Cardiac muscle cell (in vitro differentiated cells and primary cell): ENCODE measurements around the gene DPP9. TPM values are rescaled to one million over a fixed set of nuclear protein-coding genes. Genes with fewer than 3 reads are reported as not detected.

ENCODE experiments used
- DNase-seq, 2 donors: peaks; one replicate each; pipeline versions ENCODE4 v3.0.0 to v3.0.0-alpha.2; 2010 to 2017; ENCODE audit warnings: low read depth in 1 of 2, low spot score in 1 of 2
- H3K27ac ChIP-seq: fragments of 200-600 bp; sonication (generic); 2 replicates; pipeline ENCODE4 v1.5.1; 2016
- H3K27me3 ChIP-seq: fragments of 200-600 bp; sonication (generic); 2 replicates; pipeline ENCODE4 v1.6.0; 2016; ENCODE audit warnings: control low read depth
- H3K36me3 ChIP-seq: fragments of 200-600 bp; sonication (generic); 2 replicates; pipeline ENCODE4 v1.5.1; 2016; ENCODE audit warnings: control low read depth
- H3K4me1 ChIP-seq: fragments of 200-600 bp; sonication (generic); 2 replicates; pipeline ENCODE4 v1.8.1; 2017; ENCODE audit warnings: low read depth, mild to moderate bottlenecking, mixed run types
- H3K4me3 ChIP-seq: fragments of 200-600 bp; sonication (generic); 2 replicates; pipeline ENCODE4 v1.5.1; 2016; ENCODE audit warnings: mild to moderate bottlenecking
- H3K9me3 ChIP-seq: fragments of 200-600 bp; sonication (generic); 2 replicates; pipeline ENCODE4 v1.5.1; 2017; ENCODE audit warnings: low read depth, mild to moderate bottlenecking, control low read depth
- CTCF ChIP-seq: IDR thresholded peaks from 2 replicates; pipeline ENCODE4 v1.5.1; 2012; ENCODE audit warnings: low read depth, mild to moderate bottlenecking, low read length
- polyA plus RNA-seq: library from polyadenylated mRNA; unstranded; fragments of >200 nt; fragmentation: Nextera tagmentation; extraction: Ambion mirVana; gene quantifications from 2 replicates; pipeline ENCODE4 v1.2.1, GENCODE V29; 2016
- total RNA-seq: library from RNA; depleted of rRNA; stranded (reverse); fragments of >200 nt; gene quantifications from 2 replicates; pipeline ENCODE4 v1.2.3, GENCODE V29; 2016

DPP9 gene
- total and polyA plus RNA-seq, 2 experiments from 2014 or later, result 25.4 to 50.4 TPM

- no peak for TF ChIP-seq CTCF
- Histone ChIP-seq H3K4me1 (no peaks in the 10 kb centered on the region), H3K27me3 (no peaks in the 10 kb centered on the region), H3K27ac (no peak overlapping the region), H3K9me3 (no peaks in the 10 kb centered on the region), H3K36me3 (peaks cover 12% of the 10 kb centered on the region), H3K4me3 (no peak overlapping the region)
- DNase-seq, result no peak
These were observed 60.8 kb downstream of the DPP9 start for GRCh38 chr19:4662812-4663211.

GRCh38 chr19:4662020-4662695 lies 61.5 kb downstream of the DPP9 start:
- Histone ChIP-seq H3K27me3 (no peaks in the 10 kb centered on the region), H3K4me3 (no peak overlapping the region), H3K9me3 (no peaks in the 10 kb centered on the region), H3K4me1 (no peaks in the 10 kb centered on the region), H3K36me3 (peaks cover 12% of the 10 kb centered on the region), H3K27ac (no peak overlapping the region)
- no peak for DNase-seq
- no peak for TF ChIP-seq CTCF

- H3K4me3 ChIP-seq, result no peak overlapping the region
- H3K36me3 ChIP-seq, result peaks cover 12% of the 10 kb centered on the region
- H3K27me3 ChIP-seq, result no peaks in the 10 kb centered on the region
- no peak overlapping the region for H3K27ac ChIP-seq
- no peak for TF ChIP-seq CTCF
- no peak for DNase-seq
- no peaks in the 10 kb centered on the region for H3K9me3 ChIP-seq
- no peaks in the 10 kb centered on the region for H3K4me1 ChIP-seq
These were observed 62.6 kb downstream of the DPP9 start for GRCh38 chr19:4660993-4661392.

- Histone ChIP-seq H3K4me1 (no peaks in the 10 kb centered on the region), H3K36me3 (peaks cover 12% of the 10 kb centered on the region), H3K27me3 (no peaks in the 10 kb centered on the region), H3K9me3 (no peaks in the 10 kb centered on the region), H3K27ac (no peak overlapping the region), H3K4me3 (no peak overlapping the region)
- TF ChIP-seq CTCF, result peak; percentile 18
- DNase-seq, result peak in 1 of 2 donors; percentile 41
These were observed 63.4 kb downstream of the DPP9 start for GRCh38 chr19:4660181-4660791.

GRCh38 chr19:4657835-4658234 lies 65.8 kb downstream of the DPP9 start:
- no peak for DNase-seq
- Histone ChIP-seq H3K36me3 (peaks cover 12% of the 10 kb centered on the region), H3K4me3 (no peak overlapping the region), H3K4me1 (peaks cover 6% of the 10 kb centered on the region), H3K27me3 (no peaks in the 10 kb centered on the region), H3K27ac (no peak overlapping the region), H3K9me3 (no peaks in the 10 kb centered on the region)
- TF ChIP-seq CTCF, result no peak
